Liver (tissue), 9 donors: ENCODE data around the gene ALG12. TPM values are rescaled to one million over a fixed set of nuclear protein-coding genes. Genes with fewer than 3 reads are reported as not detected.

Experiments
- DNase-seq: peaks from one replicate; pipeline ENCODE4 v3.0.0-alpha.2; 2017; ENCODE audit warnings: low spot score
- H3K27ac ChIP-seq, 2 donors: one replicate each; pipeline ENCODE4 v1.7.0; 2013; ENCODE audit warnings: inconsistent platforms in 2 of 2, low read length in 2 of 2, control low read depth in 1 of 2, low read depth in 1 of 2, mild to moderate bottlenecking in 1 of 2
- H3K27me3 ChIP-seq, 4 donors: one replicate each; pipeline versions ENCODE4 v1.6.1 to v1.7.0; 2013; ENCODE audit warnings: low read length in 3 of 4, inconsistent platforms in 1 of 4, mild to moderate bottlenecking in 1 of 4, moderate library complexity in 1 of 4; ENCODE audit not compliant: control insufficient read depth in 4 of 4, insufficient read depth in 4 of 4
- H3K36me3 ChIP-seq, 4 donors: one replicate each; pipeline versions ENCODE4 v1.6.1 to v1.7.0; 2013; ENCODE audit warnings: low read length in 3 of 4, mild to moderate bottlenecking in 3 of 4, low read depth in 1 of 4, moderate library complexity in 1 of 4; ENCODE audit not compliant: control insufficient read depth in 4 of 4, insufficient read depth in 3 of 4
- H3K4me1 ChIP-seq, 4 donors: one replicate each; pipeline versions ENCODE4 v1.6.1 to v1.7.0; 2013; ENCODE audit warnings: low read length in 3 of 4, mild to moderate bottlenecking in 3 of 4, moderate library complexity in 1 of 4; ENCODE audit not compliant: control insufficient read depth in 4 of 4, insufficient read depth in 4 of 4
- H3K4me3 ChIP-seq, 3 donors: one replicate each; pipeline versions ENCODE4 v1.6.1 to v1.7.0; 2013; ENCODE audit warnings: low read length in 3 of 3, control low read depth in 1 of 3, low read depth in 1 of 3, mild to moderate bottlenecking in 1 of 3
- H3K9ac ChIP-seq, 2 donors: one replicate each; pipeline ENCODE4 v1.7.0; 2013; ENCODE audit warnings: low read length in 2 of 2, mild to moderate bottlenecking in 2 of 2, moderate library complexity in 2 of 2, control low read depth in 1 of 2, low read depth in 1 of 2
- H3K9me3 ChIP-seq, 4 donors: one replicate each; pipeline versions ENCODE4 v1.6.1 to v1.7.0; 2013; ENCODE audit warnings: low read length in 3 of 4; ENCODE audit not compliant: control insufficient read depth in 4 of 4
- FOXA2 ChIP-seq: IDR thresholded peaks from 2 replicates; pipeline ENCODE4 v1.6.1; 2016; ENCODE audit warnings: antibody characterized with exemption
- RAD21 ChIP-seq, 2 donors: IDR thresholded peaks; 2 replicates each; pipeline ENCODE4 v1.6.1; 2016; ENCODE audit warnings: antibody characterized with exemption in 2 of 2, mild to moderate bottlenecking in 2 of 2
- RXRA ChIP-seq, 2 donors: IDR thresholded peaks; 2 replicates each; pipeline ENCODE4 v1.6.1; 2017 to 2018; ENCODE audit warnings: antibody characterized with exemption in 2 of 2, mild to moderate bottlenecking in 1 of 2
- SP1 ChIP-seq: IDR thresholded peaks from 2 replicates; pipeline ENCODE4 v1.6.1; 2018; ENCODE audit warnings: antibody characterized with exemption, mild to moderate bottlenecking
- YY1 ChIP-seq: IDR thresholded peaks from 2 replicates; pipeline ENCODE4 v1.6.1; 2016; ENCODE audit warnings: antibody characterized with exemption, mild to moderate bottlenecking
- WGBS: extraction: QIAGEN DNeasy Blood & Tissue Kit; methylation state at CpG from one replicate; pipeline ENCODE4 v1.1.7; 2013; 5-methylcytosine and 5-hydroxymethylcytosine counted together
- polyA plus RNA-seq, 2 donors: library from polyadenylated mRNA; stranded (reverse) in 1 of 2; unstranded in 1 of 2; fragments of 200-250 nt in 1 of 2; fragments of >200 nt in 1 of 2; fragmentation: Nextera tagmentation in 1 of 2; extraction: Ambion mirVana in 1 of 2; gene quantifications; one replicate each; pipeline versions ENCODE4 v1.2.1 to v1.2.3, GENCODE V29; 2013 to 2015
- total RNA-seq, 2 donors: library from RNA; depleted of rRNA; stranded (reverse); fragments of >200 nt; gene quantifications; one replicate each; pipeline ENCODE4 v1.2.3, GENCODE V29; 2014
- TF ChIP-seq, protein P1 (sequence below): fragments of 150-350 bp; IDR thresholded peaks from 2 replicates; pipeline ENCODE4 v1.5.1; 2017; ENCODE audit warnings: improper control_type of control experiment, low read depth, low read length; ENCODE audit not compliant: missing input control
- TF ChIP-seq, protein P2 (sequence below): IDR thresholded peaks from 2 replicates; pipeline ENCODE4 v1.6.1; 2016; ENCODE audit warnings: antibody characterized with exemption, mild to moderate bottlenecking
- donor health status: healthy.
- donor health status: healthy.
- donor health status: healthy.
- donor health status: healthy.
- donor health status: healthy.

The ALG12 gene
- total and polyA plus RNA-seq, 4 donors = 10.4 to 20.2 (median 14.0) TPM

DNA sequence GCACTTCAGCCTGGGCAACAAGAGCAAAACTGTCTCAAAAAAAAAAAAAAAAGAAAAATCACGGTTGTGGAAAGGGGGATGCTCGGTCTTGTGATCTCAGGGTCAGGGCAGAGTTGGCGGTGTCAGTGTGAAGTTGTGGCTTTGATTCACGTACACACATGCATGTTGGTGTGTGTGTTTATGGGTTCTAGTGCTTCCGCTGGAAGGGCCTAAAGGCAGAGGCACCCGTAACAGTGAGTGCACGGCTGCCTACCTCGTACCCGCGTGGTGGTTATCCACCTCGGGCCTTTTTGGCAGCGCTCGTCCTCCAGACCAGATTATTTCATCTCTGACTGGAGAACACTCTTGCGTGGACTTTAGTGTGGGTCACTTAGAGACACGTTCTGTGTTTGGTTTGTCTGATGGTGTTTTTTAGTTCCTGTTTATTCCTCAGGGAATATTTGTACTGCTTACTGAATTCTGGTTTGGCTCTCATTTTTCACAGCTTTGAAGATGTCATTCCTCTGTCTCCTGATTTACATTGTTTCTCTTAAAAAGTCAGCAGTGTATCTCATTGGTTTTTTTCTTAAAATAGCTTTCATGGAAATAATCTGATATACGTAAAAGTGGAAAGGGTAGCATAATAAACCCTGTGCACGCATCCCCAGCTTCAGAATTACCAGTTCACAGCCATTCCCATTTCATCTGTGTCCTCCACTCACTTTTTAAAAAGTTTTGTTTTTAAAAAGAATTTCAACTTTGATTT lies 49.0 kb downstream of the ALG12 start:
- no peaks in the 10 kb centered on the region for H3K36me3 ChIP-seq

DNA sequence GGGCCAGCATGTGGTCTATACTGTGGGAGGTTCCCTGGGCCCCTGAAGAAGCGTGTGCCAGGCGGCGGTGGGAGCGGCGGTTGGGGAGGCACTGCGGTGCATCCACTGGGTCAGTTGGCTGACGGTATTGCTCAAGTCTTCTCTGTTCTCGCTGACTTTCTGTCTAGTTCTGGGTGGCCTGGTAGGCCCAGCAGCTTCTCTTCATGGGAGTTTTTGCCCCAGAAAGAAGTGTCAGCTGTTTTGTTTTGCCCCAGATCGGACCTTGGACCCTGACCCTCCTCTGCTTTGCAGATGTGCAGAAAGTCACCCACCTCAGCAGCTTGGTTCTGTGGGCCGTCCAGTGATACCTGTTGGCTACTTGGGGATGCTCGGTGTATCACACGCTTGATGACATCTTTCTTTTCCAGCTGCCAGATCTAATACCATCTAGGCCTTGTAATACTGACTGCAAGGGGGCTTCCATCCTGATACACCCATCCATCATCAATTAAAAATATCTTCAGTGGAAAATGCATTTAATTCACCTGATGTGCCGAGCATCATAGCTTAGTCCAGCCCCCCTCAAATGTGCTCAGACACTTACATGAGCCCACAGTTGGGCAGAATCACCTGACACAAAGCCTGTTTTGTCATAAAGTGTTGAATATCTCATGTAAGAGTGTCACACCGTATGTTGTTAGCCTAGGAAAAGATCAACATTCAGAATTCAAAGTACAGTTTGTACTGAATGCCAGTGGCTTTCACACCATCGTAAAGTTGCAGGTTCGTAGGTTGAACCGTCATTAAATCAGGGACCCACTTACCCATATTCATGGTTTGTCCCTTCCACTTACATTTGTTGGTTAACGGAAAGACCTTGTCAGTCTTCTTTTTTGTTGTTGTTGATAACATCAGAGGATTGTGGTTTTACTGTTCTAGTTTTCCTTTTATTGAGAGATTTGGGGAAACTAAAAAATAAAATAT lies 50.7 kb downstream of the ALG12 start:
- H3K4me1 ChIP-seq = no peaks in the 10 kb centered on the region
- TF ChIP-seq, protein P1, sequence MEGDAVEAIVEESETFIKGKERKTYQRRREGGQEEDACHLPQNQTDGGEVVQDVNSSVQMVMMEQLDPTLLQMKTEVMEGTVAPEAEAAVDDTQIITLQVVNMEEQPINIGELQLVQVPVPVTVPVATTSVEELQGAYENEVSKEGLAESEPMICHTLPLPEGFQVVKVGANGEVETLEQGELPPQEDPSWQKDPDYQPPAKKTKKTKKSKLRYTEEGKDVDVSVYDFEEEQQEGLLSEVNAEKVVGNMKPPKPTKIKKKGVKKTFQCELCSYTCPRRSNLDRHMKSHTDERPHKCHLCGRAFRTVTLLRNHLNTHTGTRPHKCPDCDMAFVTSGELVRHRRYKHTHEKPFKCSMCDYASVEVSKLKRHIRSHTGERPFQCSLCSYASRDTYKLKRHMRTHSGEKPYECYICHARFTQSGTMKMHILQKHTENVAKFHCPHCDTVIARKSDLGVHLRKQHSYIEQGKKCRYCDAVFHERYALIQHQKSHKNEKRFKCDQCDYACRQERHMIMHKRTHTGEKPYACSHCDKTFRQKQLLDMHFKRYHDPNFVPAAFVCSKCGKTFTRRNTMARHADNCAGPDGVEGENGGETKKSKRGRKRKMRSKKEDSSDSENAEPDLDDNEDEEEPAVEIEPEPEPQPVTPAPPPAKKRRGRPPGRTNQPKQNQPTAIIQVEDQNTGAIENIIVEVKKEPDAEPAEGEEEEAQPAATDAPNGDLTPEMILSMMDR = no peak
- peak; percentile 25 for TF ChIP-seq SP1
- peaks cover 0 to 11% (median 5%) of the 10 kb centered on the region in 4 donors for H3K9me3 ChIP-seq
- no peak overlapping the region for H3K4me3 ChIP-seq
- H3K36me3 ChIP-seq = no peaks in the 10 kb centered on the region
- H3K9ac ChIP-seq = no peak overlapping the region
- no peaks in the 10 kb centered on the region for H3K27me3 ChIP-seq
- WGBS = 87% methylated on average over 18 of the region's 18 CpGs
- H3K27ac ChIP-seq = no peak overlapping the region
- no peak for DNase-seq

More for the DNA sequence above, 49.0 kb downstream of the ALG12 start:
- Histone ChIP-seq H3K9ac (no peak overlapping the region), H3K27me3 (no peaks in the 10 kb centered on the region), H3K4me3 (no peak overlapping the region), H3K4me1 (no peaks in the 10 kb centered on the region), H3K9me3 (peaks cover 0 to 11% (median 5%) of the 10 kb centered on the region in 4 donors), H3K27ac (no peak overlapping the region)
- TF ChIP-seq, protein P2, sequence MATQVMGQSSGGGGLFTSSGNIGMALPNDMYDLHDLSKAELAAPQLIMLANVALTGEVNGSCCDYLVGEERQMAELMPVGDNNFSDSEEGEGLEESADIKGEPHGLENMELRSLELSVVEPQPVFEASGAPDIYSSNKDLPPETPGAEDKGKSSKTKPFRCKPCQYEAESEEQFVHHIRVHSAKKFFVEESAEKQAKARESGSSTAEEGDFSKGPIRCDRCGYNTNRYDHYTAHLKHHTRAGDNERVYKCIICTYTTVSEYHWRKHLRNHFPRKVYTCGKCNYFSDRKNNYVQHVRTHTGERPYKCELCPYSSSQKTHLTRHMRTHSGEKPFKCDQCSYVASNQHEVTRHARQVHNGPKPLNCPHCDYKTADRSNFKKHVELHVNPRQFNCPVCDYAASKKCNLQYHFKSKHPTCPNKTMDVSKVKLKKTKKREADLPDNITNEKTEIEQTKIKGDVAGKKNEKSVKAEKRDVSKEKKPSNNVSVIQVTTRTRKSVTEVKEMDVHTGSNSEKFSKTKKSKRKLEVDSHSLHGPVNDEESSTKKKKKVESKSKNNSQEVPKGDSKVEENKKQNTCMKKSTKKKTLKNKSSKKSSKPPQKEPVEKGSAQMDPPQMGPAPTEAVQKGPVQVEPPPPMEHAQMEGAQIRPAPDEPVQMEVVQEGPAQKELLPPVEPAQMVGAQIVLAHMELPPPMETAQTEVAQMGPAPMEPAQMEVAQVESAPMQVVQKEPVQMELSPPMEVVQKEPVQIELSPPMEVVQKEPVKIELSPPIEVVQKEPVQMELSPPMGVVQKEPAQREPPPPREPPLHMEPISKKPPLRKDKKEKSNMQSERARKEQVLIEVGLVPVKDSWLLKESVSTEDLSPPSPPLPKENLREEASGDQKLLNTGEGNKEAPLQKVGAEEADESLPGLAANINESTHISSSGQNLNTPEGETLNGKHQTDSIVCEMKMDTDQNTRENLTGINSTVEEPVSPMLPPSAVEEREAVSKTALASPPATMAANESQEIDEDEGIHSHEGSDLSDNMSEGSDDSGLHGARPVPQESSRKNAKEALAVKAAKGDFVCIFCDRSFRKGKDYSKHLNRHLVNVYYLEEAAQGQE = no peak
- TF ChIP-seq YY1 (no peak), FOXA2 (no peak), RAD21 (IDR thresholded peaks at IDR 0.05) (no peak), RXRA (IDR thresholded peaks at IDR 0.05) (no peak)
- TF ChIP-seq, protein P1 = no peak
- no peak for DNase-seq
- whole genome bisulfite sequencing = 96% methylated on average over 17 of the region's 17 CpGs
